Measurements from ENCODE around the gene ALDH1A3. TPM values are rescaled to one million over a fixed set of nuclear protein-coding genes. Genes with fewer than 3 reads are reported as not detected.

The ALDH1A3 gene
- total and polyA plus RNA-seq, 2 experiments from 2014 or later = 4.0 to 19.8 TPM

DNA sequence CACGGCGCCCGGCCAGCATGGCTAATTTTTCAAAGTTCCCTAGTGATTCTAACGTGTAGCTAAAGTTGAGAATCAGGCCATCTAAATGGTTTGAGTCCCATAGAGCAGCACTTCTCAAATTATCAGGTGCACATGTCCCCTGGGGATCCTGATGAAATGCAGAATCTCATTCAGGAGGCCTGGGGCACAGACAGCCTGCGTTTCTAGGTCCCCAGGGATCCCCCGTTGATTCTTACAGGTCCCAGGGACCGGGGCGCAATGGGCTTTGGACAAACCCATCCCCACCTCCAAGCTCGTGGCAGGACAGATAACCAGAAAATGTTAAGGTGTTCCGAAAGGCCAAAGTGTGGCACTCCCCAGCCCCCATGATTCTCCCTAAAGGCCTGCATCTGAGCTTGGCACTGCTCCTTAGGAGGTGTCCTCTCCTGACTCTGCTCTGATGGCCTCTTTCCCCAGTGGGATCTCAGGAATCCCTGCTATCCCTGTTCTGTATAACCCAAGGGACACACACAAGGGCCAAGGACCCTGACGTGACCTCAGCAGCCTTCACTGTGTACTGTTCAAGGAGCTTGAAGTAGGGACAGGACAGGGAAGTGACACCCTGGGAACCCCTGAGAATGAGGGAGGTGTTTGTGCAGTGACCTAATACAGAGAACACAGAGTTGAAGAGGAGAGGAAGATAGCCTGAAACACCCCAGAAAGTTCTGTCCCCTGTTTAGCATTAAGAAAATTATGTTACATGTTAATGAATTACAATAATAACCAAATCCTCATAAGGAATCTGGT lies 47.5 kb downstream of the ALDH1A3 start (continued):
- TF ChIP-seq, protein P1, sequence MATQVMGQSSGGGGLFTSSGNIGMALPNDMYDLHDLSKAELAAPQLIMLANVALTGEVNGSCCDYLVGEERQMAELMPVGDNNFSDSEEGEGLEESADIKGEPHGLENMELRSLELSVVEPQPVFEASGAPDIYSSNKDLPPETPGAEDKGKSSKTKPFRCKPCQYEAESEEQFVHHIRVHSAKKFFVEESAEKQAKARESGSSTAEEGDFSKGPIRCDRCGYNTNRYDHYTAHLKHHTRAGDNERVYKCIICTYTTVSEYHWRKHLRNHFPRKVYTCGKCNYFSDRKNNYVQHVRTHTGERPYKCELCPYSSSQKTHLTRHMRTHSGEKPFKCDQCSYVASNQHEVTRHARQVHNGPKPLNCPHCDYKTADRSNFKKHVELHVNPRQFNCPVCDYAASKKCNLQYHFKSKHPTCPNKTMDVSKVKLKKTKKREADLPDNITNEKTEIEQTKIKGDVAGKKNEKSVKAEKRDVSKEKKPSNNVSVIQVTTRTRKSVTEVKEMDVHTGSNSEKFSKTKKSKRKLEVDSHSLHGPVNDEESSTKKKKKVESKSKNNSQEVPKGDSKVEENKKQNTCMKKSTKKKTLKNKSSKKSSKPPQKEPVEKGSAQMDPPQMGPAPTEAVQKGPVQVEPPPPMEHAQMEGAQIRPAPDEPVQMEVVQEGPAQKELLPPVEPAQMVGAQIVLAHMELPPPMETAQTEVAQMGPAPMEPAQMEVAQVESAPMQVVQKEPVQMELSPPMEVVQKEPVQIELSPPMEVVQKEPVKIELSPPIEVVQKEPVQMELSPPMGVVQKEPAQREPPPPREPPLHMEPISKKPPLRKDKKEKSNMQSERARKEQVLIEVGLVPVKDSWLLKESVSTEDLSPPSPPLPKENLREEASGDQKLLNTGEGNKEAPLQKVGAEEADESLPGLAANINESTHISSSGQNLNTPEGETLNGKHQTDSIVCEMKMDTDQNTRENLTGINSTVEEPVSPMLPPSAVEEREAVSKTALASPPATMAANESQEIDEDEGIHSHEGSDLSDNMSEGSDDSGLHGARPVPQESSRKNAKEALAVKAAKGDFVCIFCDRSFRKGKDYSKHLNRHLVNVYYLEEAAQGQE (IDR thresholded peaks at IDR 0.05; ENCODE audit: unreplicated experiment) = no peak
- TF ChIP-seq EZH2 (IDR thresholded peaks at IDR 0.05; ENCODE audit: low read depth, unreplicated experiment) (no peak), ZNF331 (CRISPR knock-in tag; IDR thresholded peaks at IDR 0.05; ENCODE audit: low read depth) (no peak), JUNB (IDR thresholded peaks at IDR 0.05; ENCODE audit: unreplicated experiment) (no peak), EZH2phosphoT487 (IDR thresholded peaks at IDR 0.05; ENCODE audit: unreplicated experiment) (no peak), STAT1 (IDR thresholded peaks at IDR 0.05; ENCODE audit: unreplicated experiment) (no peak)

DNA sequence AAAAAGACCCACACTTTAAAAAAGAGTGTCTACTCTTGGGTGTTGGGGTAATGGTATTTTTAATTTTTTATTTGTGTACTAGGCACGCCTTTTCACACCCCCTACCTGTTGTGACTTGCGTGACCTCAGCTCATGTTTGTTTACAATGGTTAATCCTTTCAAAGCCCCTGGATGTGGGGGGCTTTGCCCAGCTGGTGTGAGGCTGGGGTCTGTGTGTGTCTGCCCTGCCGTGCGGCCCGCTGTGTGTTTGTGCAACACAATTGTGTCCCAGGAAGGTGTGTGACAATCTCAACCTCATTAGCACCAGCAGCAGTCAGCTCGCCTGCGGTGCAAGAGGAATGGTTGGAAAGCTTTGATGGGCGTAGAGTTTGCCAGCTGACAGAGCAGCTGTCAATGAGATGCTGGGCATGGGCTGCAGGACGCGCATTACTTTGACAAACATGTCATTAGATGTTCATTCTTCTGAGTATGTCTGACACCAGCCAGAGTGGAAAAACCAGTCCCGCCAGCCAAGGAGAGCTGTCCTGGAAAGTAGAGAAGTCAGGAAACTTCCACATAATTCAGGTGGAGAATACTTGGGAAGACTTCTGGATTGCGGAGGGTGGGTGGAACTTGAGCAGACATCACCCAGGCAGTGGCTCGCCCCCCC lies 49.1 kb downstream of the ALDH1A3 start:
- Mint-ChIP-seq H3K4me3 (no peak overlapping the region), H3K36me3 (ENCODE audit: low read depth) (no peaks in the 10 kb centered on the region), H3K4me1 (peaks cover 23% of the 10 kb centered on the region), H3K9me3 (no peaks in the 10 kb centered on the region), H3K27ac (no peak overlapping the region), H3K27me3 (ENCODE audit: insufficient read depth, low read depth, poor library complexity) (peaks cover 4% of the 10 kb centered on the region)
- DNase-seq (ENCODE audit: low spot score) (no peak), ATAC-seq (no peak)
- no peak overlapping the region for H3K4me2 ChIP-seq
- no peaks in the 10 kb centered on the region; the same call in 1 of the 2 replicates for H3K9me2 ChIP-seq (ENCODE audit: insufficient read depth)
- H3K36me3 ChIP-seq (ENCODE audit: insufficient read depth) = no peaks in the 10 kb centered on the region
- no peak overlapping the region for H2AFZ ChIP-seq
- H3K27me3 ChIP-seq (ENCODE audit: insufficient read depth) = 0 out of 2 replicates have a peak, but pooled peaks cover 3% of the 10 kb centered on the region
- H3K4me1 ChIP-seq (ENCODE audit: insufficient read depth) = peaks cover 14% of the 10 kb centered on the region
- no peak overlapping the region for H3K27ac ChIP-seq (ENCODE audit: low read depth)
- no peak for TF ChIP-seq CREB1 (CRISPR knock-in tag; IDR thresholded peaks at IDR 0.05; ENCODE audit: low read depth)
- TF ChIP-seq ZNF331 (CRISPR knock-in tag; IDR thresholded peaks at IDR 0.05; ENCODE audit: low read depth) = no peak
- TF ChIP-seq, protein P1 (IDR thresholded peaks at IDR 0.05; ENCODE audit: unreplicated experiment) = no peak
- TF ChIP-seq POLR2AphosphoS5 (IDR thresholded peaks at IDR 0.05; ENCODE audit: low read depth) = no peak
- TF ChIP-seq, protein P2, sequence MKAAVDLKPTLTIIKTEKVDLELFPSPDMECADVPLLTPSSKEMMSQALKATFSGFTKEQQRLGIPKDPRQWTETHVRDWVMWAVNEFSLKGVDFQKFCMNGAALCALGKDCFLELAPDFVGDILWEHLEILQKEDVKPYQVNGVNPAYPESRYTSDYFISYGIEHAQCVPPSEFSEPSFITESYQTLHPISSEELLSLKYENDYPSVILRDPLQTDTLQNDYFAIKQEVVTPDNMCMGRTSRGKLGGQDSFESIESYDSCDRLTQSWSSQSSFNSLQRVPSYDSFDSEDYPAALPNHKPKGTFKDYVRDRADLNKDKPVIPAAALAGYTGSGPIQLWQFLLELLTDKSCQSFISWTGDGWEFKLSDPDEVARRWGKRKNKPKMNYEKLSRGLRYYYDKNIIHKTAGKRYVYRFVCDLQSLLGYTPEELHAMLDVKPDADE (IDR thresholded peaks at IDR 0.05) = no peak
- no peaks in the 10 kb centered on the region for H3K79me2 ChIP-seq (replicated peaks; ENCODE audit: insufficient read depth)
- H3F3A ChIP-seq (replicated peaks; ENCODE audit: low read depth) = no peaks in the 10 kb centered on the region
- no peaks in the 10 kb centered on the region for H4K20me1 ChIP-seq (replicated peaks; ENCODE audit: insufficient read depth)
- H3K4me3 ChIP-seq = no peak overlapping the region
